A673 (cell line): ENCODE measurements around the gene MYH3.

Experiments
- EZH2 ChIP-seq: fragments of 200-600 bp; sonication (generic); IDR thresholded peaks from 2 replicates; pipeline ENCODE4 v1.6.1; 2017; ENCODE audit warnings: borderline replicate concordance, low read depth, mild to moderate bottlenecking, mixed read lengths, antibody characterized with exemption, low read length; ENCODE audit not compliant: poor library complexity, severe bottlenecking
- TF ChIP-seq, protein P1 (sequence below): fragments of 300-800, 200-600 bp; sonication (generic); conservative IDR thresholded peaks from 2 replicates; pipeline ENCODE4 v1.5.1; 2017; ENCODE audit warnings: low read depth, mild to moderate bottlenecking, antibody characterized with exemption, low read length, moderate library complexity, mixed read lengths

DNA sequence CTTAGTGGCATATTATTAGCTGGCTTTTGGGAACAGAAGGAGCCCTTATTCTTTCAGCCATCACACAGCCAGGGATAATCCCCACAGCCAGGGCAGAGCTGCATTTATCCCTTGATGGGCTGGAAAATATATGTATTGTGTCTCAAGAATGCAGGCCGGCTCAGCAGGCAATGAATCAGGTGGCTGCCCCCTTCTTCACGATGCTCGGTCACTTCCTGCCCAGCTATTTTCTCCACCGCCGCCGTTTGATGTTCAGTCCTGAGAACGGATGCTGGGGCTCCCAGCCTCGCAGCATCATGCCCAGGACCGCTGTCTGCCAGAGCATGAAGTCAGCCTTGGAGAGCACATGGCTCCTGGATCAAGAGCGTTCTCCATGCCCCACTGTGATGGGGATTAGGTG, 4.3 kb upstream of the MYH3 start:
- TF ChIP-seq, protein P1, sequence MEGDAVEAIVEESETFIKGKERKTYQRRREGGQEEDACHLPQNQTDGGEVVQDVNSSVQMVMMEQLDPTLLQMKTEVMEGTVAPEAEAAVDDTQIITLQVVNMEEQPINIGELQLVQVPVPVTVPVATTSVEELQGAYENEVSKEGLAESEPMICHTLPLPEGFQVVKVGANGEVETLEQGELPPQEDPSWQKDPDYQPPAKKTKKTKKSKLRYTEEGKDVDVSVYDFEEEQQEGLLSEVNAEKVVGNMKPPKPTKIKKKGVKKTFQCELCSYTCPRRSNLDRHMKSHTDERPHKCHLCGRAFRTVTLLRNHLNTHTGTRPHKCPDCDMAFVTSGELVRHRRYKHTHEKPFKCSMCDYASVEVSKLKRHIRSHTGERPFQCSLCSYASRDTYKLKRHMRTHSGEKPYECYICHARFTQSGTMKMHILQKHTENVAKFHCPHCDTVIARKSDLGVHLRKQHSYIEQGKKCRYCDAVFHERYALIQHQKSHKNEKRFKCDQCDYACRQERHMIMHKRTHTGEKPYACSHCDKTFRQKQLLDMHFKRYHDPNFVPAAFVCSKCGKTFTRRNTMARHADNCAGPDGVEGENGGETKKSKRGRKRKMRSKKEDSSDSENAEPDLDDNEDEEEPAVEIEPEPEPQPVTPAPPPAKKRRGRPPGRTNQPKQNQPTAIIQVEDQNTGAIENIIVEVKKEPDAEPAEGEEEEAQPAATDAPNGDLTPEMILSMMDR, result no peak
- no peak for TF ChIP-seq EZH2
